Natural killer cell (primary cell): Measurements from ENCODE around the gene APBA1. TPM values are rescaled to one million over a fixed set of nuclear protein-coding genes. Genes with fewer than 3 reads are reported as not detected.

Experiments
- ATAC-seq, 3 donors: fragments of 150-1000 bp in 2 of 3; fragments of 200-7000 bp in 1 of 3; cut with Tn5 transposase; 1 replicate in 1 of 3; 2 replicates in 2 of 3; pipeline ENCODE4 v1.10.0; 2021; ENCODE audit warnings: mild to moderate bottlenecking in 2 of 3, moderate library complexity in 2 of 3
- DNase-seq, 2 donors: peaks; one replicate each; pipeline versions ENCODE4 v3.0.0 to v3.0.0-alpha.2; 2013 to 2021; ENCODE audit warnings: mixed read lengths in 1 of 2
- H3K27ac ChIP-seq: one replicate; pipeline ENCODE4 v1.5.1; 2013; ENCODE audit warnings: mild to moderate bottlenecking, low read length
- H3K27me3 ChIP-seq: one replicate; pipeline ENCODE4 v1.6.1; 2013; ENCODE audit warnings: low read length; ENCODE audit not compliant: control insufficient read depth, insufficient read depth
- H3K36me3 ChIP-seq: one replicate; pipeline ENCODE4 v1.6.1; 2013; ENCODE audit warnings: low read length; ENCODE audit not compliant: control insufficient read depth, insufficient read depth
- H3K4me1 ChIP-seq: one replicate; pipeline ENCODE4 v1.6.1; 2013; ENCODE audit warnings: low read length; ENCODE audit not compliant: control insufficient read depth, insufficient read depth
- H3K4me3 ChIP-seq: one replicate; pipeline ENCODE4 v1.5.1; 2013; ENCODE audit warnings: low read length
- H3K9me3 ChIP-seq: one replicate; pipeline ENCODE4 v1.6.1; 2013; ENCODE audit warnings: low read length; ENCODE audit not compliant: control insufficient read depth, insufficient read depth
- H3K27ac Mint-ChIP-seq, 2 donors: one replicate each; pipeline ENCODE4 v1.8.0; 2022; ENCODE audit warnings: mild to moderate bottlenecking in 2 of 2, mixed read lengths in 2 of 2, moderate library complexity in 1 of 2
- H3K27me3 Mint-ChIP-seq, 2 donors: one replicate each; pipeline ENCODE4 v1.8.0; 2022; ENCODE audit warnings: low read depth in 2 of 2, mixed read lengths in 2 of 2
- H3K36me3 Mint-ChIP-seq: one replicate; pipeline ENCODE4 v1.8.0; 2022; ENCODE audit warnings: mixed read lengths
- H3K4me1 Mint-ChIP-seq, 2 donors: one replicate each; pipeline ENCODE4 v1.8.0; 2022; ENCODE audit warnings: mixed read lengths in 2 of 2
- H3K4me3 Mint-ChIP-seq: one replicate; pipeline ENCODE4 v1.8.0; 2022; ENCODE audit warnings: mild to moderate bottlenecking, moderate library complexity, mixed read lengths
- H3K9me3 Mint-ChIP-seq, 2 donors: one replicate each; pipeline ENCODE4 v1.8.0; 2022; ENCODE audit warnings: mixed read lengths in 2 of 2
- CTCF ChIP-seq: fragments of 200-600 bp; IDR thresholded peaks from one replicate; pipeline ENCODE4 v1.8.0; 2022; ENCODE audit warnings: antibody characterized with exemption
- WGBS: methylation state at CpG from one replicate; pipeline ENCODE4 v1.1.7; 2013; ENCODE audit warnings: missing lambda C conversion rate; ENCODE audit not compliant: insufficient coverage; 5-methylcytosine and 5-hydroxymethylcytosine counted together
- intact Hi-C: fragments of 100-400 bp; cut with micrococcal nuclease; formaldehyde crosslinking; loops from one replicate; pipeline ENCODE4 v1.14.2; 2022
- total RNA-seq, 4 donors: library from RNA; stranded (reverse); fragments of 120-200 nt in 1 of 4; gene quantifications; one replicate each; pipeline versions ENCODE4 v1.2.3 to v1.2.4, GENCODE V29; 2013 to 2022

Gene APBA1
- total RNA-seq, 3 donors from 2014 or later (not counting 1 experiment from before 2014, with no cell fraction given) = 0.11 to 0.31 (median 0.13) TPM

- 84% methylated on average over 3 of the region's 3 CpGs for WGBS
- H3K27me3 Mint-ChIP-seq = peaks cover 5 to 12% of the 10 kb centered on the region in 2 donors
Observed at GRCh38 chr9:69589156-69589555, 83.0 kb downstream of the APBA1 start.

GRCh38 chr9:69585571-69585970, 86.6 kb downstream of the APBA1 start:
- peaks cover 0 to 6% of the 10 kb centered on the region in 2 donors for H3K4me1 Mint-ChIP-seq
- Histone ChIP-seq H3K27me3 (no peaks in the 10 kb centered on the region), H3K36me3 (no peaks in the 10 kb centered on the region), H3K4me1 (no peaks in the 10 kb centered on the region), H3K9me3 (no peaks in the 10 kb centered on the region), H3K4me3 (no peak overlapping the region), H3K27ac (no peak overlapping the region)
- no peak overlapping the region for H3K4me3 Mint-ChIP-seq
- no peak for ATAC-seq
- no peaks in the 10 kb centered on the region for H3K9me3 Mint-ChIP-seq
- no peak for TF ChIP-seq CTCF
- DNase-seq = no peak
- H3K36me3 Mint-ChIP-seq = no peaks in the 10 kb centered on the region
- H3K27ac Mint-ChIP-seq = no peak overlapping the region
- 86% methylated on average over 2 of the region's 2 CpGs for WGBS
- intact Hi-C loops = no loop called here
- peaks cover 0 to 2% of the 10 kb centered on the region in 2 donors for H3K27me3 Mint-ChIP-seq

More at GRCh38 chr9:69589156-69589555, 83.0 kb downstream of the APBA1 start:
- Mint-ChIP-seq H3K36me3 (no peaks in the 10 kb centered on the region), H3K27ac (no peak overlapping the region), H3K4me1 (no peaks in the 10 kb centered on the region), H3K9me3 (no peaks in the 10 kb centered on the region), H3K4me3 (no peak overlapping the region)
- H3K36me3 ChIP-seq = no peaks in the 10 kb centered on the region
- H3K4me1 ChIP-seq = no peaks in the 10 kb centered on the region
- H3K4me3 ChIP-seq = no peak overlapping the region
- H3K27ac ChIP-seq = no peak overlapping the region
- no peaks in the 10 kb centered on the region for H3K27me3 ChIP-seq
- DNase-seq (no peak), ATAC-seq (no peak)
- H3K9me3 ChIP-seq = no peaks in the 10 kb centered on the region
- TF ChIP-seq CTCF = no peak
- intact Hi-C loops = no loop called here

DNA sequence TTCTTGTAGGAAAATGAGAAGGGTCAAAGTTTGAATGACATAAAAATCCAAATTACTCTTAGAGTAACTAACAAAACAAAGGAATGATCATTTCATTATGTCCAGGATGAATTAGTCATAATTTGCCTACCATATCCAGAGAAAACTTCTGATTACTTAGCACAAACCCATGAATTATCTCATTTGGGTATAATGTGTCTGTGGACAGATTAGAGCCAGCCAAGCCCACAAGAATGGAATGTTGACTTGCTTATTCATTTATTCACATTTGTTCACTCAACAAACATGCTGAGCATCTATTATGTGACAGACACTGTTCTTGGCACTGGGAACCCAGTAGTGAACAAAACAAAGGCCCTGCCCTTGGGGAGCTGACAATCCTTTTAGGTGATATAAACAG, 87.4 kb downstream of the APBA1 start:
- Mint-ChIP-seq H3K27ac (no peak overlapping the region), H3K27me3 (peaks cover 2 to 3% of the 10 kb centered on the region in 2 donors), H3K36me3 (no peaks in the 10 kb centered on the region), H3K4me3 (no peak overlapping the region), H3K9me3 (no peaks in the 10 kb centered on the region), H3K4me1 (peaks cover 0 to 6% of the 10 kb centered on the region in 2 donors)
- no peak overlapping the region for H3K27ac ChIP-seq
- no peak for DNase-seq
- intact Hi-C loops = no loop called here
- H3K27me3 ChIP-seq = no peaks in the 10 kb centered on the region
- no peaks in the 10 kb centered on the region for H3K4me1 ChIP-seq
- H3K36me3 ChIP-seq = no peaks in the 10 kb centered on the region
- no peak for TF ChIP-seq CTCF
- no peak overlapping the region for H3K4me3 ChIP-seq
- H3K9me3 ChIP-seq = no peaks in the 10 kb centered on the region
- no peak for ATAC-seq

- H3K9me3 ChIP-seq = no peaks in the 10 kb centered on the region
- WGBS = 87% methylated on average over 4 of the region's 5 CpGs
- Mint-ChIP-seq H3K27me3 (peaks cover 2 to 10% of the 10 kb centered on the region in 2 donors), H3K27ac (no peak overlapping the region), H3K4me1 (peaks cover 0 to 6% of the 10 kb centered on the region in 2 donors), H3K9me3 (no peaks in the 10 kb centered on the region), H3K36me3 (no peaks in the 10 kb centered on the region), H3K4me3 (no peak overlapping the region)
- no peak overlapping the region for H3K4me3 ChIP-seq
- H3K4me1 ChIP-seq = no peaks in the 10 kb centered on the region
- no peak for DNase-seq
- no peaks in the 10 kb centered on the region for H3K36me3 ChIP-seq
- no peaks in the 10 kb centered on the region for H3K27me3 ChIP-seq
- intact Hi-C loops = no loop called here
- no peak for ATAC-seq
- no peak for TF ChIP-seq CTCF
- no peak overlapping the region for H3K27ac ChIP-seq
Observed at GRCh38 chr9:69583645-69584234, 88.4 kb downstream of the APBA1 start.
